HEK293 (cell line): ENCODE measurements around the gene DOK3.
A peak's percentile ranks its signal among the peaks of the same experiment; 100 is the strongest.

Experiments
- AEBP2 ChIP-seq: fragments of 450-650 bp; formaldehyde crosslinking; IDR thresholded peaks from 2 replicates; pipeline ENCODE4 v1.5.1; 2016; ENCODE audit warnings: missing biosample characterization, missing genetic modification characterization, borderline replicate concordance
- GLIS2 ChIP-seq: fragments of 450-650 bp; formaldehyde crosslinking; IDR thresholded peaks from 2 replicates; pipeline ENCODE4 v1.5.1; 2016; ENCODE audit warnings: missing biosample characterization, missing genetic modification characterization
- KLF16 ChIP-seq: fragments of 450-650 bp; formaldehyde crosslinking; IDR thresholded peaks from 2 replicates; pipeline ENCODE4 v1.5.1; 2017; ENCODE audit warnings: missing biosample characterization, missing genetic modification characterization
- REPIN1 ChIP-seq: fragments of 450-650 bp; formaldehyde crosslinking; IDR thresholded peaks from 2 replicates; pipeline ENCODE4 v1.5.1; 2017; ENCODE audit warnings: missing biosample characterization, missing genetic modification characterization, low read depth
- SETDB1 ChIP-seq: IDR thresholded peaks from one replicate; pipeline ENCODE4 v1.6.1; 2017; ENCODE audit warnings: mild to moderate bottlenecking, low read length, moderate library complexity, mixed read lengths; ENCODE audit not compliant: insufficient read length
- ZBTB1 ChIP-seq: fragments of 450-650 bp; formaldehyde crosslinking; IDR thresholded peaks from 2 replicates; pipeline ENCODE4 v1.5.1; 2016; ENCODE audit warnings: missing biosample characterization, missing genetic modification characterization
- ZBTB26 ChIP-seq: fragments of 450-650 bp; formaldehyde crosslinking; optimal IDR thresholded peaks from 2 replicates; pipeline ENCODE3; 2016; ENCODE audit warnings: missing biosample characterization, mild to moderate bottlenecking, missing genetic modification characterization
- ZNF148 ChIP-seq: fragments of 450-650 bp; formaldehyde crosslinking; IDR thresholded peaks from 2 replicates; pipeline ENCODE4 v1.5.0; 2017; ENCODE audit warnings: missing biosample characterization, missing genetic modification characterization, borderline replicate concordance
- ZNF184 ChIP-seq: fragments of 450-650 bp; IDR thresholded peaks from 2 replicates; pipeline ENCODE4 v1.5.1; 2018; ENCODE audit warnings: missing biosample characterization, mild to moderate bottlenecking, missing genetic modification characterization
- ZNF266 ChIP-seq: fragments of 450-650 bp; formaldehyde crosslinking; IDR thresholded peaks from 2 replicates; pipeline ENCODE4 v1.5.1; 2016; ENCODE audit warnings: missing biosample characterization, missing genetic modification characterization, low read depth
- ZNF280C ChIP-seq: fragments of 450-650 bp; formaldehyde crosslinking; IDR thresholded peaks from 2 replicates; pipeline ENCODE4 v1.5.1; 2016; ENCODE audit warnings: missing biosample characterization, missing genetic modification characterization
- ZNF292 ChIP-seq: fragments of 450-650 bp; formaldehyde crosslinking; IDR thresholded peaks from 2 replicates; pipeline ENCODE4 v1.5.1; 2016; ENCODE audit warnings: low read depth, missing biosample characterization, missing genetic modification characterization, borderline replicate concordance
- ZNF549 ChIP-seq: fragments of 450-650 bp; IDR thresholded peaks from 2 replicates; pipeline ENCODE4 v1.5.1; 2018; ENCODE audit warnings: missing biosample characterization, missing genetic modification characterization, mild to moderate bottlenecking, inconsistent platforms, moderate library complexity
- ZNF580 ChIP-seq: fragments of 450-650 bp; formaldehyde crosslinking; IDR thresholded peaks from 2 replicates; pipeline ENCODE4 v1.5.1; 2016; ENCODE audit warnings: missing biosample characterization, missing genetic modification characterization
- ZNF600 ChIP-seq: fragments of 450-650 bp; formaldehyde crosslinking; IDR thresholded peaks from 2 replicates; pipeline ENCODE4 v1.5.1; 2016; ENCODE audit warnings: missing biosample characterization, missing genetic modification characterization
- ZNF639 ChIP-seq: fragments of 450-650 bp; formaldehyde crosslinking; IDR thresholded peaks from 2 replicates; pipeline ENCODE4 v1.5.1; 2016; ENCODE audit warnings: missing biosample characterization, missing genetic modification characterization
- ZNF654 ChIP-seq: fragments of 450-650 bp; formaldehyde crosslinking; IDR thresholded peaks from 2 replicates; pipeline ENCODE4 v1.5.1; 2016; ENCODE audit warnings: low read depth, missing biosample characterization, missing genetic modification characterization

Gene DOK3

GRCh38 chr5:177495243-177496060 lies 14.2 kb downstream of the DOK3 start (continued):
- TF ChIP-seq SETDB1 (no peak), ZNF600 (tag by site-specific recombination) (0 out of 2 replicates have a peak, but pooled peaks have one; percentile 6), ZNF549 (tag by site-specific recombination) (no peak), KLF16 (no peak), ZNF280C (tag by site-specific recombination) (no peak), ZNF580 (tag by site-specific recombination) (no peak), REPIN1 (no peak), ZNF148 (tag by site-specific recombination) (no peak), ZBTB1 (tag by site-specific recombination) (no peak), ZNF654 (no peak), ZNF292 (no peak), ZNF639 (no peak), AEBP2 (tag by site-specific recombination) (no peak), ZBTB26 (tag by site-specific recombination) (no peak), ZNF184 (no peak), ZNF266 (no peak), GLIS2 (tag by site-specific recombination) (peak; percentile 70)
